IPS-15b (cell line): ENCODE results near the gene CAMSAP1.
"Not testable (repeated sequence)": the region's sequence is repeated elsewhere in the genome, so short reads cannot be mapped to it uniquely, and the experiment has no call there.

Source experiments
- H3K27me3 ChIP-seq: one replicate; pipeline ENCODE4 v1.6.1; 2013; ENCODE audit warnings: low read length; ENCODE audit not compliant: control insufficient read depth, insufficient read depth
- H3K36me3 ChIP-seq: one replicate; pipeline ENCODE4 v1.6.1; 2013; ENCODE audit warnings: low read length; ENCODE audit not compliant: control insufficient read depth, insufficient read depth
- H3K4me1 ChIP-seq: one replicate; pipeline ENCODE4 v1.6.1; 2013; ENCODE audit warnings: mild to moderate bottlenecking, low read length; ENCODE audit not compliant: control insufficient read depth, insufficient read depth
- H3K4me3 ChIP-seq: one replicate; pipeline ENCODE4 v1.5.1; 2013; ENCODE audit warnings: low read depth, low read length
- H3K9ac ChIP-seq: one replicate; pipeline ENCODE4 v1.6.1; 2013; ENCODE audit warnings: low read depth, mild to moderate bottlenecking, low read length
- H3K9me3 ChIP-seq: one replicate; pipeline ENCODE4 v1.6.1; 2013; ENCODE audit warnings: mild to moderate bottlenecking, low read length; ENCODE audit not compliant: control insufficient read depth, insufficient read depth

The CAMSAP1 gene

GRCh38 chr9:135907431-135908092 is at the start of gene CAMSAP1:
TSS of gene CAMSAP1 (minus strand) at chr9:135907546. CDS start at chr9:135907159, 387 bp downstream.
- H3K9me3 ChIP-seq, result no peaks in the 10 kb centered on the region
- H3K36me3 ChIP-seq, result peaks cover 8% of the 10 kb centered on the region
- H3K27me3 ChIP-seq, result peaks cover 3% of the 10 kb centered on the region
- peak within 1 kb of the TSS; percentile 47 for H3K9ac ChIP-seq
- H3K4me3 ChIP-seq, result peak within 1 kb of the TSS; percentile 83
- peaks cover 18% of the 10 kb centered on the region for H3K4me1 ChIP-seq

GRCh38 chr9:135956802-135957174 is 49.4 kb upstream of the CAMSAP1 start:
- H3K9ac ChIP-seq, result no peak overlapping the region
- H3K36me3 ChIP-seq, result peaks cover 18% of the 10 kb centered on the region

GRCh38 chr9:135955934-135956801 is 48.8 kb upstream of the CAMSAP1 start:
- Histone ChIP-seq H3K9me3 (no peaks in the 10 kb centered on the region), H3K27me3 (no peaks in the 10 kb centered on the region), H3K4me3 (no peak overlapping the region), H3K4me1 (peaks cover 5% of the 10 kb centered on the region), H3K9ac (peak overlapping the region; percentile 47), H3K36me3 (peaks cover 18% of the 10 kb centered on the region)

More at GRCh38 chr9:135956802-135957174, 49.4 kb upstream of the CAMSAP1 start:
- Histone ChIP-seq H3K4me3 (no peak overlapping the region), H3K27me3 (no peaks in the 10 kb centered on the region), H3K4me1 (peaks cover 5% of the 10 kb centered on the region), H3K9me3 (no peaks in the 10 kb centered on the region)

- peaks cover 23% of the 10 kb centered on the region for H3K36me3 ChIP-seq
- H3K4me1 ChIP-seq, result no peaks in the 10 kb centered on the region
- H3K9ac ChIP-seq, result no peak overlapping the region
- H3K4me3 ChIP-seq, result no peak overlapping the region
- no peaks in the 10 kb centered on the region for H3K9me3 ChIP-seq
- H3K27me3 ChIP-seq, result no peaks in the 10 kb centered on the region
Observed at GRCh38 chr9:135952664-135953206, 45.4 kb upstream of the CAMSAP1 start.

- H3K4me1 ChIP-seq, result no peaks in the 10 kb centered on the region
Observed at GRCh38 chr9:135951889-135952663, 44.7 kb upstream of the CAMSAP1 start.

GRCh38 chr9:135951310-135951709 is 44.0 kb upstream of the CAMSAP1 start:
- not testable (repeated sequence) for H3K4me1 ChIP-seq, H3K27me3 ChIP-seq, H3K9me3 ChIP-seq, H3K4me3 ChIP-seq, H3K9ac ChIP-seq
- H3K36me3 ChIP-seq, result peaks cover 31% of the 10 kb centered on the region

More at GRCh38 chr9:135951889-135952663, 44.7 kb upstream of the CAMSAP1 start:
- no peak overlapping the region for H3K4me3 ChIP-seq
- no peak overlapping the region for H3K9ac ChIP-seq
- H3K36me3 ChIP-seq, result peaks cover 24% of the 10 kb centered on the region
- no peaks in the 10 kb centered on the region for H3K9me3 ChIP-seq
- no peaks in the 10 kb centered on the region for H3K27me3 ChIP-seq

GRCh38 chr9:135950841-135951240 is 43.5 kb upstream of the CAMSAP1 start:
- H3K9me3 ChIP-seq, H3K27me3 ChIP-seq, H3K9ac ChIP-seq, H3K4me3 ChIP-seq, H3K4me1 ChIP-seq: not testable (repeated sequence)
- H3K36me3 ChIP-seq, result peaks cover 35% of the 10 kb centered on the region

- Histone ChIP-seq H3K4me3 (no peak overlapping the region), H3K9me3 (no peaks in the 10 kb centered on the region), H3K4me1 (no peaks in the 10 kb centered on the region), H3K36me3 (peaks cover 42% of the 10 kb centered on the region), H3K27me3 (no peaks in the 10 kb centered on the region), H3K9ac (no peak overlapping the region)
Observed at GRCh38 chr9:135950135-135950682, 42.9 kb upstream of the CAMSAP1 start.

- Histone ChIP-seq H3K9ac (no peak overlapping the region), H3K27me3 (no peaks in the 10 kb centered on the region), H3K4me1 (no peaks in the 10 kb centered on the region), H3K9me3 (no peaks in the 10 kb centered on the region), H3K4me3 (no peak overlapping the region), H3K36me3 (peaks cover 43% of the 10 kb centered on the region)
Observed at GRCh38 chr9:135949501-135950134, 42.3 kb upstream of the CAMSAP1 start.

GRCh38 chr9:135948968-135949367 is 41.6 kb upstream of the CAMSAP1 start:
- Histone ChIP-seq H3K9ac (no peak overlapping the region), H3K4me1 (no peaks in the 10 kb centered on the region)

GRCh38 chr9:135948446-135948845 is 41.1 kb upstream of the CAMSAP1 start:
- Histone ChIP-seq H3K27me3 (no peaks in the 10 kb centered on the region), H3K9ac (no peak overlapping the region), H3K4me3 (no peak overlapping the region), H3K9me3 (no peaks in the 10 kb centered on the region), H3K36me3 (peaks cover 41% of the 10 kb centered on the region), H3K4me1 (no peaks in the 10 kb centered on the region)

More at GRCh38 chr9:135948968-135949367, 41.6 kb upstream of the CAMSAP1 start:
- no peaks in the 10 kb centered on the region for H3K9me3 ChIP-seq
- peaks cover 39% of the 10 kb centered on the region for H3K36me3 ChIP-seq
- no peak overlapping the region for H3K4me3 ChIP-seq
- no peaks in the 10 kb centered on the region for H3K27me3 ChIP-seq
